Medulla oblongata (tissue), 1 donor: ENCODE measurements around the gene ALPL.
"Not testable (repeated sequence)": the region's sequence is repeated elsewhere in the genome, so short reads cannot be mapped to it uniquely, and the experiment has no call there.

ENCODE experiments used
- DNase-seq: peaks from one replicate; pipeline ENCODE4 v3.0.0-alpha.2; 2015; ENCODE audit errors: extremely low spot score

The ALPL gene

GRCh38 chr1:21559788-21560567 lies 50.8 kb downstream of the ALPL start:
- DNase-seq: no peak

- no peak for DNase-seq
These were observed 51.9 kb downstream of the ALPL start for GRCh38 chr1:21560916-21561638.

DNA sequence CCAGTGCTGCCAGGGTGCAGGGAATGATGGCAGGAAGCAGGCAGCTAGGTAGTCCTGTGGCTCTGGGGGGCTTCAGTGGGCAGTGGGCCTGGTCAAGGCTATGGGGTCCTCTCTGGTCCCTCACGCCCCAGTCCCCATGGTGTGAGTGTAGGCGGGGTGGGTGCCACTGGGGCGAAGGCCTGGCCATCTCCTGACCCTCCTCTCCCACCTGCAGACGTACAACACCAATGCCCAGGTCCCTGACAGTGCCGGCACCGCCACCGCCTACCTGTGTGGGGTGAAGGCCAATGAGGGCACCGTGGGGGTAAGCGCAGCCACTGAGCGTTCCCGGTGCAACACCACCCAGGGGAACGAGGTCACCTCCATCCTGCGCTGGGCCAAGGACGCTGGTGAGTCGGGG lies 53.7 kb downstream of the ALPL start:
- DNase-seq: no peak

DNA sequence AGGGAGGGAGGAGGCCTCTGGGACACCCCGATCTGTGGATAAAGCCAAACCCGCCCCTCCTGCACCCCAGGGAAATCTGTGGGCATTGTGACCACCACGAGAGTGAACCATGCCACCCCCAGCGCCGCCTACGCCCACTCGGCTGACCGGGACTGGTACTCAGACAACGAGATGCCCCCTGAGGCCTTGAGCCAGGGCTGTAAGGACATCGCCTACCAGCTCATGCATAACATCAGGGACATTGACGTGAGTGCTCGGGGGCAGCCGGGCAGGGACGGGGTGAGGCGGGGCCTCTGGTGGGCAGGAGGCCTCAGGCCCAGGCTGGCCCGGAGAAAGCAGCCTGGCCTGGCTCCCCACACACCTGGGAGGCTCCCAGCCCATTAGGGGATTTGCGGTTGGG lies 54.7 kb downstream of the ALPL start:
- no peak for DNase-seq

GRCh38 chr1:21564521-21565095 lies 55.4 kb downstream of the ALPL start:
- no peak for DNase-seq

GRCh38 chr1:21565285-21565684 lies 56.1 kb downstream of the ALPL start:
- no peak for DNase-seq

DNA sequence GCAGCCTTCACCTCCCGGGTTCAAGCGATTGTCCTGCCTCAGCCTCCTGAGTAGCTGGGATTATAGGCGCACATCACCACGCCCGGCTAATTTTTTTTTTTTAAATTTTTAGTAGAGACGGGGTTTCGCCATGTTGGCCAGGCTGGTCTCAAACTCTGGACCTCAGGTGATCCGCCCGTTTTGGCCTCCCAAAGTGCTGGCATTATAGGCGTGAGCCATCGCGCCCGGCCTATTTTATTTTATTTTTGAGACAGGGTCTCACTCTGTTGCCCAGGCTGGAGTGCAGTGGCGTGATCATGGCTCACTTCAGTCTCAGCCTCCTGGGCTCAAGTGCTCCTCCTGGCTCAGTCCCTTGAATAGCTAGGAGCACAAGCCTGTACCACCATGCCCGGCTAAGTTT lies 57.1 kb downstream of the ALPL start:
- not testable (repeated sequence) for DNase-seq

DNA sequence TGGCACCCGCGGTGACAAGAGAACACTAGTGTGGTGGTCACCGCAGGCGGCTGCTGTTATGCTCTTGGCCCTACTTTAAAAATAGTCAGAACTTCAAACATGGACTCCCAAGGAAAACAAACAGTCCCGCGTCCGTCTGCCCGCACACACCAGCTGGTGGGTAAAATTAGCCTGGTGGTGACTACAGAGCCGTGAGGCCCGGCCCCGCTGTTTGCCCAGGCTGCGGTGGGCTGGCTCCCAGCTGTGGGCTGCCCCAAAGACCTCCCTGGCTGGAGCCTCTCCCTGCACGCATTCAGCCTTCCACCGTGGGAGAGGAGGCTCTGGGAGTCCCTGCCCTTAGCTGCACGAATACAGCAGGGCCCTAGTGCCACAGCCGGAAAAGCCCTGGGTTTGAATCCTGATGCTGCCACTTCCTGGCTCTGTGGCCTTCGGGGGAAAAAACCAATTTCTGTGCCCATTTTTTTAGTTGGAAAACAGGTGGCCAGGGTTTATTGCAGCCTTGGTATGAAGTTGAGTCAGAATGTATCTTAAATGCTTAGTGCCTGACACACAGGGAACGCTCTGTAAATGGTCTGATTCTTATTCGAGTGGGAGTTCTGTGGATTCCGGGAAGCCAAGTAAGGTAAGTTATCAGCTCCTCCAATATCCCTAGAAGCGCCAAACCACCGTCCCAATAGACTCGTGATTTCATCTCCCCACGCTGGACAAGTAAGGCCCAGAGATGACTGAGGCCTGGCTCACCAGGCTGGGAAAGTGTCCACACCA lies 58.2 kb downstream of the ALPL start:
- no peak for DNase-seq

- DNase-seq: no peak
These were observed 59.0 kb downstream of the ALPL start for GRCh38 chr1:21568006-21568746.

DNA sequence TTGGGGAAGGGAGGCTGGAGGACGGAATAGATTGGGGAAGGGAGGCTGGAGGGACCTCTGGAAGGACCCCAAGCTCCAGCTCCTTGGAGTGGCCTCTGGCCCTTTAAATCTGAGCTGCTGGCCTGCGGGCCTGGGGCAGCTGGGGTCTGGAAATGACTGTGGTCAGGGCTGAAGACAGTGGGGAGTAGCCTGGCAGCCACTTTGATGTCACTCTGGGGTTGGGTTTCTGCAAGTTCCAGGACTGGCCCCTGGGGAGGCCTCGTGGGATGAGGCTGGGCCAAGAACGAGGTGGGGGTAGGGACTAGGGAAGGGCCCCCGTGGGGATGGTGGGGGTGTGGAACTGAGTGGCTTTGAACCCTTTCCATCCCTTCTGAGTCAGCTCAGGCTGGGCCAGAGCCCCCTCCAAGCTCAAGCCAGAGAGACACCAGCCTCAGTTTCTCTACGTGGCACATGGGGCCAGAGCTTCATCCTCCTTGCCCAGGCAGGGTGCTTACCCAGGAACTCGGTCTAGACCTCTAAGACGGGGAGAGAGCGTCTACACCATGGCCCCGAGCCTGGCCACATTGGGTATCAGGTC lies 59.7 kb downstream of the ALPL start:
- no peak for DNase-seq

GRCh38 chr1:21569820-21570527 lies 60.8 kb downstream of the ALPL start:
- no peak for DNase-seq

- DNase-seq: no peak
These were observed 61.3 kb downstream of the ALPL start for GRCh38 chr1:21570528-21570875.

DNA sequence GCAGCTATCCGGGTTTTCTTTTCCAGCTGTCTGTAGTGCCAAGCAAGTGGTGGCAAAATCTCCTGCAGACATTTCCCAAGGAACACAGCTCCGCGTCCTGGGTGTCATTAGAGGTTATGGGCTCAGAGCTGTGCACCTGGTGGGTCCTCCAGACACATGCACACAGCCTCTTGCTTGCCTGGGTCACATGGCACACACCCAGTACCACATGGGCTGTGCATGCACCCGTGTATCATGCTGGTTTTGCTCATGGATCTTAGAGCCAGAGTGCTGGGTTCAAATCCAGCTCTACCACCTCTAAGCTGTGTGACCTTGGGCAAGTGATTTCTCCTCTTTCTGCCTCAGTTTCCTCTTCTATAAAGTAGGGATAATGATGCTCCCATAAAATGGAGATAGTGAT lies 61.7 kb downstream of the ALPL start:
- DNase-seq: no peak

- DNase-seq: no peak
These were observed 63.0 kb downstream of the ALPL start for GRCh38 chr1:21572221-21572620.

- no peak for DNase-seq
These were observed 63.6 kb downstream of the ALPL start for GRCh38 chr1:21572735-21573277.

DNA sequence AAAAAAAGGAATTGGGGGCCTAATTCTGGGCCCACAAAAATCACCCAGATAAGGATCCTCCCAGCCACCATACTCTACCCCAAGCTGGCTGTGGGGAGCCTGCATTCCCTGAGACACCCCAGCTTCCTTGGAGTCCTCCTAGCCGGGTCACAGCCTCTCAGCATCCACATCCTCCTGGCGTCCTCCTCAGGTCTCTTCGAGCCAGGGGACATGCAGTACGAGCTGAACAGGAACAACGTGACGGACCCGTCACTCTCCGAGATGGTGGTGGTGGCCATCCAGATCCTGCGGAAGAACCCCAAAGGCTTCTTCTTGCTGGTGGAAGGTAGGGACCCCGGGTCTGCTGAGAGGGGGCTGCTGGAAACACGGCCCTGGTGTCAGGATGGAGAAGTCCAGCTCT lies 64.3 kb downstream of the ALPL start:
- DNase-seq: no peak

DNA sequence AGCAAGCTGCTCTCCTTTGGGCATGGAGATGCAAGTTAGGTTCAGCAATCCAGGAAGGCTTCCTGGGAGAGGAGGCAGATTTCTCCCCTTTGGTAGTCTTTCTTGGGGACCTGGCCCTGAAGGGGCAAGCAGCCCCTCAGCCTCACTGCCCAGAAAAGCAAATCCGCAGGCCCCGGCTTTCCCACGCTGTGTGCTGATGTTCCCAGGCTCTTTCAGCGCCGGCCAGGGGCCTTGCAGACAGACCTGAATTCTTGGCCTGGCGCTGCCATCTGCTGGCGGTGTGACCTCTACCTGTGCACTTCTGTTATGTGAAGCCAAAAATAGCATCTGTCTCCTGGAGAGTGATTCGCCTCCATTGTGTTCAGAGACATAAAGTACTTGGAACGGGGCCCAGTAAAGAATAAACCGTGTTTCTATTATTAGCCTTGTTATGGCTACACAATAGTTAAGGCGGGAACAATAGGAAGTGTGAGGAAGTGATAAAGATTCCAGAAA lies 64.8 kb downstream of the ALPL start:
- peak; percentile 46 for DNase-seq

DNA sequence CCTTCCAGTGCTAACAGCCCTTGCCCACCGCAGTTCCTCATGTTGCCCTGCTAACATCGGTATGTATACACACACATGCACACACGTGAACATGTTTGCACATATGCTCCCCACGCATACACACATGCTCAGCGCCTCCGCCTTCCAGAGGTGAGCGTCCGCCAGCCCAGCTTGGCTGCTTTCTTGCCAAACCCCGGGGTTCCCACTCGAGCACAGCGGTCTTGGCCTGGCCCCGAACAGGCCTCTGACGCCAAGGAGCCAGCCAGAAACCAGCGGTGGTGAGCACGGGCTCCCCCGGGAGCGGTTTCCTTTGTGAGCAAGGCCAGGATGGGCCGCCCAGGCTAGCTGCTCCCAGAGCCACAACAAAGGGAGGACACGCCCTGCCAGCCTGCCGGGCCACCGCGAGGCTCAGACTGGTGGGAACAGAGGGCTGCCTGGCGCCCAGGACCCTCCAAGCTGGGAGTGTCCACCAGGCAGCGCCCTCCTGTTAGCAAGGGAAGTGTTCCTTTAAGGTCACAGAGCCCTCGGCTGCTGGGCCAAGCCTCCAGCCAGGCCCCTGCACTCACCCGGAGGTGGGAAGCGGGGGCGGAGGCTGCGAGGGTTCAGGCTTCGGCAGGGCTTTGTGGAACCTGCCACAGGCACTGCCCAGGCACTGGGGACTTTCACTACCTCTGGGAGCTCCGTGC lies 65.4 kb downstream of the ALPL start:
- peak; percentile 20 for DNase-seq

GRCh38 chr1:21575351-21575942 lies 66.2 kb downstream of the ALPL start:
- DNase-seq: no peak
